Lung (tissue), 12 donors: ENCODE results near the gene CENPE. TPM values are rescaled to one million over a fixed set of nuclear protein-coding genes. Genes with fewer than 3 reads are reported as not detected.

ENCODE experiments used
- ATAC-seq: fragments of 200-7000 bp; cut with Tn5 transposase; one replicate; pipeline ENCODE4 v1.9.1; 2020; ENCODE audit warnings: moderate number of reproducible peaks; ENCODE audit not compliant: insufficient read depth, low FRiP score
- DNase-seq, 3 donors: peaks; one replicate each; pipeline ENCODE4 v3.0.0-alpha.2; 2013 to 2017
- H3K27ac ChIP-seq, 2 donors: one replicate each; pipeline ENCODE4 v1.5.1; 2013; ENCODE audit warnings: mild to moderate bottlenecking in 2 of 2, moderate library complexity in 2 of 2, control low read depth in 1 of 2, inconsistent platforms in 1 of 2, low read depth in 1 of 2, low read length in 1 of 2
- H3K27me3 ChIP-seq, 3 donors: one replicate each; pipeline ENCODE4 v1.5.1; 2013; ENCODE audit warnings: low read length in 2 of 3; ENCODE audit not compliant: control insufficient read depth in 3 of 3, insufficient read depth in 3 of 3
- H3K36me3 ChIP-seq, 4 donors: one replicate each; pipeline ENCODE4 v1.5.1; 2013; ENCODE audit warnings: low read length in 4 of 4, mild to moderate bottlenecking in 1 of 4, moderate library complexity in 1 of 4; ENCODE audit not compliant: control insufficient read depth in 4 of 4, insufficient read depth in 4 of 4
- H3K4me1 ChIP-seq, 5 donors: one replicate each; pipeline ENCODE4 v1.5.1; 2013; ENCODE audit warnings: low read length in 5 of 5, mild to moderate bottlenecking in 2 of 5, moderate library complexity in 1 of 5; ENCODE audit not compliant: control insufficient read depth in 5 of 5, insufficient read depth in 5 of 5
- H3K4me3 ChIP-seq: one replicate; pipeline ENCODE4 v1.5.1; 2013; ENCODE audit warnings: mild to moderate bottlenecking, control low read depth, moderate library complexity
- H3K9ac ChIP-seq, 2 donors: one replicate each; pipeline ENCODE4 v1.5.1; 2013; ENCODE audit warnings: low read length in 2 of 2, control low read depth in 1 of 2; ENCODE audit not compliant: insufficient read depth in 1 of 2
- H3K9me3 ChIP-seq, 4 donors: one replicate each; pipeline ENCODE4 v1.5.1; 2013; ENCODE audit warnings: low read length in 3 of 4, mild to moderate bottlenecking in 1 of 4, moderate library complexity in 1 of 4; ENCODE audit not compliant: control insufficient read depth in 4 of 4, insufficient read depth in 3 of 4
- WGBS, 2 donors: extraction: QIAGEN DNeasy Blood & Tissue Kit; methylation state at CpG; one replicate each; pipeline ENCODE4 v1.1.7; 2013; 5-methylcytosine and 5-hydroxymethylcytosine counted together
- polyA plus RNA-seq, 2 donors: library from polyadenylated mRNA; stranded (reverse); fragments of 200-250 nt; gene quantifications; one replicate each; pipeline ENCODE4 v1.2.1, GENCODE V29; 2013
- total RNA-seq, 2 donors: library from RNA; depleted of rRNA in 1 of 2; stranded (reverse); fragments of >200 nt in 1 of 2; gene quantifications; one replicate each; pipeline ENCODE4 v1.2.1, GENCODE V29; 2014 to 2021
- TF ChIP-seq, protein P1 (sequence below): IDR thresholded peaks from 2 replicates; pipeline ENCODE4 v1.5.1; 2012; ENCODE audit warnings: mild to moderate bottlenecking; ENCODE audit errors: control extremely low read depth, extremely low read depth
- donor health status: control.
- donor health status: control.
- donor health status: Bipolar disorder and iron deficiency.
- donor health status: healthy.
- donor health status: DM: yes; HTN: yes; CAD: no.

Gene CENPE
- total and polyA plus RNA-seq, 4 donors: 0.28 to 6.5 (median 0.85) TPM

DNA sequence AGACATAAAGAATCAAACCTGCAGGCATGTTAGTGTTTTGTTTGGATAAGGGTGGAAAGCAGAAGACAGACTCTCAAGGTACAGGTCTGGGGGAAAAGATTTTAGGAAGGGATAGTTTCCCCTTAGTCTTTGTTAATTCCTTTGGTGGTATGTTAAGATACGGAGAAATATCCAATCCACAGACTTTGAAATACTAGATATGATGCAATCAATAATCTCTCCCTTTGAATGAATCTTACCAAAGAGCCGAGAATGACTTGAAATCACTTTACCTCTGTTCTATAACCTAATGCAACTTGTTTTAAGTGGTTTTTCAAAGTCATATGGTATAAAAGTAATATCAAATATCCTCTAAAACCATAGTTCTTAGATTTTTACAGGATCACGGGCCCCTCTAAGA, 93.3 kb downstream of the CENPE start:
- TF ChIP-seq, protein P1, sequence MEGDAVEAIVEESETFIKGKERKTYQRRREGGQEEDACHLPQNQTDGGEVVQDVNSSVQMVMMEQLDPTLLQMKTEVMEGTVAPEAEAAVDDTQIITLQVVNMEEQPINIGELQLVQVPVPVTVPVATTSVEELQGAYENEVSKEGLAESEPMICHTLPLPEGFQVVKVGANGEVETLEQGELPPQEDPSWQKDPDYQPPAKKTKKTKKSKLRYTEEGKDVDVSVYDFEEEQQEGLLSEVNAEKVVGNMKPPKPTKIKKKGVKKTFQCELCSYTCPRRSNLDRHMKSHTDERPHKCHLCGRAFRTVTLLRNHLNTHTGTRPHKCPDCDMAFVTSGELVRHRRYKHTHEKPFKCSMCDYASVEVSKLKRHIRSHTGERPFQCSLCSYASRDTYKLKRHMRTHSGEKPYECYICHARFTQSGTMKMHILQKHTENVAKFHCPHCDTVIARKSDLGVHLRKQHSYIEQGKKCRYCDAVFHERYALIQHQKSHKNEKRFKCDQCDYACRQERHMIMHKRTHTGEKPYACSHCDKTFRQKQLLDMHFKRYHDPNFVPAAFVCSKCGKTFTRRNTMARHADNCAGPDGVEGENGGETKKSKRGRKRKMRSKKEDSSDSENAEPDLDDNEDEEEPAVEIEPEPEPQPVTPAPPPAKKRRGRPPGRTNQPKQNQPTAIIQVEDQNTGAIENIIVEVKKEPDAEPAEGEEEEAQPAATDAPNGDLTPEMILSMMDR: no peak
- no peak overlapping the region for H3K27ac ChIP-seq
- no peaks in the 10 kb centered on the region for H3K4me1 ChIP-seq
- no peak overlapping the region for H3K9ac ChIP-seq
- peaks cover 0 to 8% (median 3%) of the 10 kb centered on the region in 4 donors for H3K36me3 ChIP-seq
- H3K4me3 ChIP-seq: no peak overlapping the region
- no peak for ATAC-seq
- no peaks in the 10 kb centered on the region for H3K27me3 ChIP-seq
- 69 to 89% methylated on average over 3 of the region's 3 CpGs for WGBS, 2 donors
- peaks cover 0 to 1% (median 0%) of the 10 kb centered on the region in 4 donors for H3K9me3 ChIP-seq
- DNase-seq: no peak

DNA sequence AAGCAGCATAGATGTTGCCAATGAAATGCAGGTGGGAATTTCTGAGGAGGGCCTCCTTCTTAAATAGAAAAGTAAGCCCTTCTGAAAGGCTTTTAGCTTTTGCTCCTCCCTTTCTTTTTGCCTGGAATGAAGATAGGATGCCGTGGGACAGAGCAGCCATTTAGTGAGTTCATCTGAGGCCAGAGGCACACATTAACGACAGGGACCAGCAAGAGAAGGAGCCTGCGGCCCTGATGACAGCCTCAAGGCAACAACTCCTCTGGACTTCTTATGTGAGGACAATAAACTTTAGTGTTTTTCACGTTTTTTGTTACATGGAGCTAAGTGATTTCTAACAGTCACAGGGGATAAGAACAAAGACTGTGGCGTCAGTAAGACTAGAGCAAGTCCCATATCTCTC, 97.5 kb downstream of the CENPE start:
- Histone ChIP-seq H3K27ac (no peak overlapping the region), H3K4me1 (peaks cover 5 to 14% (median 6%) of the 10 kb centered on the region in 5 donors), H3K9me3 (peaks cover 0 to 1% (median 0%) of the 10 kb centered on the region in 4 donors), H3K36me3 (no peaks in the 10 kb centered on the region), H3K9ac (no peak overlapping the region), H3K4me3 (no peak overlapping the region), H3K27me3 (no peaks in the 10 kb centered on the region)
- TF ChIP-seq, protein P1: no peak
- WGBS, 2 donors: 69 to 78% methylated on average over 5 of the region's 5 CpGs
- no peak for ATAC-seq
- DNase-seq: no peak

DNA sequence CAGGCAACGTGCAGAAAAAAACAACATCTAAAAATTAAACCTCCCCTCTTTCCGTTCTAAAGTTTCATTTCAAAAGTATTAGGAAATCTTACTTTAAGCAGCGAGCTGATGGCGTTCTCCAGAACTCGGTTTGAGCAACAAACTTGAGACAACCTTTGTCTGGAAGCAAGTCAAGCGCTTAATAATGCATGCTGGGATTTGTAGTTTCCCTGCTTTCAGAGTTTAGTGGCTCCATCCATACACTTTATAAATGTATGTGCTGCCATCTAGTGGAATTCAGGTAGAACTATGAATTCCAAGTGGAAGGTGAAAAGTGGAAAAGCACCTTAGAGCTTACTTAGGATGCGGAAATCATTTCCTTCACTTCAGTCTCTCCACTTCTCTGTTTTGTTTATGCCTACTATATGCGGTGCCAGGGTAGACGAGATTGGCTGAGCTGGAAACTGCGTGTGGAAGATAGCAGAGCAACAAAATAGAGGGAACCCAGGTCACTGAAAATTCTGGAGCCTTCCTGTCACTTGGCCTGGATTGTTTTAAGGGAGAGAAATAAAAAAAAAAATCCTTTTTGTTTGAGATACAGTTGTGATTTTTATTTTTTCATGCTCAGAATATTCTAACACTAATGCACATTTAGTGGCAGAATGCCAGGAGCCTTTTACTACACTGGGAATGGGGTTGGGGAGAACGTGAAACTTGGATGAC, 98.3 kb downstream of the CENPE start, which contains the start of gene BDH2:
Gene BDH2 (minus strand): TSS at position 144 of the 702 bp plus-strand sequence. CDS start 3,580 bp downstream, outside the sequence.
- H3K27me3 ChIP-seq: no peaks in the 10 kb centered on the region
- TF ChIP-seq, protein P1: peak; percentile 76
- WGBS, 2 donors: 11% methylated on average over 11 of the region's 11 CpGs
- ATAC-seq: peak; percentile 95
- peaks cover 5 to 14% (median 6%) of the 10 kb centered on the region in 5 donors for H3K4me1 ChIP-seq
- H3K4me3 ChIP-seq: peak within 1 kb of the TSS; percentile 11
- H3K27ac ChIP-seq: peak within 1 kb of the TSS; percentile 58 to 64
- H3K9ac ChIP-seq: peak within 1 kb of the TSS; percentile 42 to 90
- H3K36me3 ChIP-seq: no peaks in the 10 kb centered on the region
- H3K9me3 ChIP-seq: peaks cover 0 to 1% (median 0%) of the 10 kb centered on the region in 4 donors
- peak; percentile 72 to 98 (median 97) for DNase-seq
